Measurements from ENCODE around the gene CHN2.

- TF ChIP-seq, protein P1, sequence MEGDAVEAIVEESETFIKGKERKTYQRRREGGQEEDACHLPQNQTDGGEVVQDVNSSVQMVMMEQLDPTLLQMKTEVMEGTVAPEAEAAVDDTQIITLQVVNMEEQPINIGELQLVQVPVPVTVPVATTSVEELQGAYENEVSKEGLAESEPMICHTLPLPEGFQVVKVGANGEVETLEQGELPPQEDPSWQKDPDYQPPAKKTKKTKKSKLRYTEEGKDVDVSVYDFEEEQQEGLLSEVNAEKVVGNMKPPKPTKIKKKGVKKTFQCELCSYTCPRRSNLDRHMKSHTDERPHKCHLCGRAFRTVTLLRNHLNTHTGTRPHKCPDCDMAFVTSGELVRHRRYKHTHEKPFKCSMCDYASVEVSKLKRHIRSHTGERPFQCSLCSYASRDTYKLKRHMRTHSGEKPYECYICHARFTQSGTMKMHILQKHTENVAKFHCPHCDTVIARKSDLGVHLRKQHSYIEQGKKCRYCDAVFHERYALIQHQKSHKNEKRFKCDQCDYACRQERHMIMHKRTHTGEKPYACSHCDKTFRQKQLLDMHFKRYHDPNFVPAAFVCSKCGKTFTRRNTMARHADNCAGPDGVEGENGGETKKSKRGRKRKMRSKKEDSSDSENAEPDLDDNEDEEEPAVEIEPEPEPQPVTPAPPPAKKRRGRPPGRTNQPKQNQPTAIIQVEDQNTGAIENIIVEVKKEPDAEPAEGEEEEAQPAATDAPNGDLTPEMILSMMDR (IDR thresholded peaks at IDR 0.05): no peak
- TF ChIP-seq EZH2 (IDR thresholded peaks at IDR 0.05): no peak
Measured at GRCh38 chr7:29352041-29352440, 157.5 kb downstream of the CHN2 start.
